ENCODE measurements around the gene PLOD2. TPM values are rescaled to one million over a fixed set of nuclear protein-coding genes. Genes with fewer than 3 reads are reported as not detected.

Gene PLOD2
- total RNA-seq, 1 donor from 2014 or later = 117 TPM

DNA sequence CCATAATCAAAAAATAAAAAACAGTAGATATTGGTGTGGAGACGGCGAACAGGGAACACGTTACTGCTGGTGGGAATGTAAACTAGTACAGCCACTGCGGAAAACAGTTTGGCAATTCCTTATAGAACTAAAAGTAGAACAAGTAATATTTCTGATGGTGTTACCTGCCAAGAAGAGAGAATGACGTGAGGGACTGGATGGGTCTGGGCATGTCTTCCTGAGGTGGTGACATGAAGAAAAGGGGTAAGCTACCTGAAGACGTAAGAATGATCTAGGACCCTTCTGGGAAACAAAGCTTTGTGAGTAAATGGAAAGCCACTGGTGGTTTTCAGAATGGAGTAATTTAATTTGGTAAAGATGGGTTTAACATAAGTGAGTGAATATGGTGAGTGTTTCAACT is 19.4 kb upstream of the PLOD2 start:
- peaks cover 1% of the 10 kb centered on the region for H3K4me1 Mint-ChIP-seq (ENCODE audit: low read depth, unreplicated experiment)
- no peak overlapping the region for H3K27ac Mint-ChIP-seq (ENCODE audit: unreplicated experiment)
- no peak for FAIRE-seq
- DNase-seq (ENCODE audit: low read depth) = no peak
- H4K20me1 ChIP-seq (ENCODE audit: insufficient read depth, low read length) = no peaks in the 10 kb centered on the region
- H3K9me3 Mint-ChIP-seq (ENCODE audit: unreplicated experiment) = no peaks in the 10 kb centered on the region
- H3K27ac ChIP-seq (ENCODE audit: low read depth, low read length) = no peak overlapping the region
- no peak overlapping the region for H2AFZ ChIP-seq (ENCODE audit: low read depth, low read length)
- no peak overlapping the region for H3K4me2 ChIP-seq (ENCODE audit: low read length)
- H3K36me3 Mint-ChIP-seq (ENCODE audit: low read depth, unreplicated experiment) = no peaks in the 10 kb centered on the region
- no peaks in the 10 kb centered on the region for H3K27me3 Mint-ChIP-seq (ENCODE audit: low read depth, unreplicated experiment)
- TF ChIP-seq EZH2 (IDR thresholded peaks at IDR 0.05; ENCODE audit: insufficient read depth, low read length) = no peak
- TF ChIP-seq, protein P1, sequence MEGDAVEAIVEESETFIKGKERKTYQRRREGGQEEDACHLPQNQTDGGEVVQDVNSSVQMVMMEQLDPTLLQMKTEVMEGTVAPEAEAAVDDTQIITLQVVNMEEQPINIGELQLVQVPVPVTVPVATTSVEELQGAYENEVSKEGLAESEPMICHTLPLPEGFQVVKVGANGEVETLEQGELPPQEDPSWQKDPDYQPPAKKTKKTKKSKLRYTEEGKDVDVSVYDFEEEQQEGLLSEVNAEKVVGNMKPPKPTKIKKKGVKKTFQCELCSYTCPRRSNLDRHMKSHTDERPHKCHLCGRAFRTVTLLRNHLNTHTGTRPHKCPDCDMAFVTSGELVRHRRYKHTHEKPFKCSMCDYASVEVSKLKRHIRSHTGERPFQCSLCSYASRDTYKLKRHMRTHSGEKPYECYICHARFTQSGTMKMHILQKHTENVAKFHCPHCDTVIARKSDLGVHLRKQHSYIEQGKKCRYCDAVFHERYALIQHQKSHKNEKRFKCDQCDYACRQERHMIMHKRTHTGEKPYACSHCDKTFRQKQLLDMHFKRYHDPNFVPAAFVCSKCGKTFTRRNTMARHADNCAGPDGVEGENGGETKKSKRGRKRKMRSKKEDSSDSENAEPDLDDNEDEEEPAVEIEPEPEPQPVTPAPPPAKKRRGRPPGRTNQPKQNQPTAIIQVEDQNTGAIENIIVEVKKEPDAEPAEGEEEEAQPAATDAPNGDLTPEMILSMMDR (IDR thresholded peaks at IDR 0.05; ENCODE audit: insufficient read depth, low read depth, low read length) = no peak
- no peaks in the 10 kb centered on the region for H3K27me3 ChIP-seq (ENCODE audit: insufficient read depth, low read length)
- no peak overlapping the region for H3K9ac ChIP-seq (ENCODE audit: low read length)
- H3K9me3 ChIP-seq (ENCODE audit: insufficient read depth, low read depth, low read length) = no peaks in the 10 kb centered on the region
- H3K4me3 ChIP-seq (ENCODE audit: insufficient read depth, low read depth, low read length) = no peak overlapping the region
- no peaks in the 10 kb centered on the region for H3K79me2 ChIP-seq (ENCODE audit: insufficient read depth, low read length)
- peaks cover 12% of the 10 kb centered on the region for H3K4me1 ChIP-seq (ENCODE audit: insufficient read depth, low read length)
- no peaks in the 10 kb centered on the region for H3K36me3 ChIP-seq (ENCODE audit: insufficient read depth, low read length)
- H3K4me3 Mint-ChIP-seq (ENCODE audit: unreplicated experiment) = no peak overlapping the region

DNA sequence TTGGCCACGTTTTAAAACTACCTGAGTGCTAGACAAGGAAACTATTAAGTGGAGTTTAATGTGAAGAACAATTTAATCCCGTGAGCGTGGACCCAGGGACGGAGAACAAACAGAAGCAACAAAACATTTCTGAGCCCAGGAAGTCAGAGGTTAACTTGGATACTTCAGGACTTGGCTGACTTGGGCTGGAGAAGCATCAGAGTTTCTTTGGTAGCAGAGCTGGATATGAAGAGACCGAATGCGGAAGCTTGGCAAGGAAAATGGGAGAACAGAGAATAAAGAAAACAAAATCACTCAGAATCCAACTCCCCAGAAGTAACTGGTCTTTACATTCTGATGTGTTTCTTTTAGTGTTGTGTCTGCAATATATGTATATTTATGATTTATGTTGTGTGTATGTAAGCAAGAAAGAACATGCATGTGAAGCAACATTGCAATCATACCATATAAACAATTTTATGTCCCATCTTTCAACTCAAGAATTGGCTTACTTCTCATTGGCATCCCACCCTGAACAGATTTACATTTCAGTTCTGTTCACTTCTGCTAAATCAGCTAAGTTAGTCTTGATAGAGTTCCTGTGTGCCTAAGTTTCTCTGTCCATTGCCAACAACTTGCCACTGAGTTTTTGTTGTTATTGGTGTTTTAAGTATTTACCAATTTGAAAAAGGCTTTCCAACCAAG is 17.2 kb upstream of the PLOD2 start:
- Histone ChIP-seq H4K20me1 (ENCODE audit: insufficient read depth, low read length) (no peaks in the 10 kb centered on the region), H3K9me3 (ENCODE audit: insufficient read depth, low read depth, low read length) (no peaks in the 10 kb centered on the region), H3K36me3 (ENCODE audit: insufficient read depth, low read length) (no peaks in the 10 kb centered on the region), H2AFZ (ENCODE audit: low read depth, low read length) (no peak overlapping the region), H3K79me2 (ENCODE audit: insufficient read depth, low read length) (no peaks in the 10 kb centered on the region), H3K27me3 (ENCODE audit: insufficient read depth, low read length) (no peaks in the 10 kb centered on the region), H3K4me2 (ENCODE audit: low read length) (no peak overlapping the region), H3K9ac (ENCODE audit: low read length) (no peak overlapping the region), H3K4me1 (ENCODE audit: insufficient read depth, low read length) (peaks cover 7% of the 10 kb centered on the region), H3K4me3 (ENCODE audit: insufficient read depth, low read depth, low read length) (no peak overlapping the region), H3K27ac (ENCODE audit: low read depth, low read length) (no peak overlapping the region)
- no peak for FAIRE-seq
- no peaks in the 10 kb centered on the region for H3K9me3 Mint-ChIP-seq (ENCODE audit: unreplicated experiment)
- no peak overlapping the region for H3K4me3 Mint-ChIP-seq (ENCODE audit: unreplicated experiment)
- DNase-seq (ENCODE audit: low read depth) = no peak
- no peak overlapping the region for H3K27ac Mint-ChIP-seq (ENCODE audit: unreplicated experiment)
- TF ChIP-seq, protein P1 (IDR thresholded peaks at IDR 0.05; ENCODE audit: insufficient read depth, low read depth, low read length) = no peak
- TF ChIP-seq EZH2 (IDR thresholded peaks at IDR 0.05; ENCODE audit: insufficient read depth, low read length) = no peak
- H3K4me1 Mint-ChIP-seq (ENCODE audit: low read depth, unreplicated experiment) = no peaks in the 10 kb centered on the region
- H3K27me3 Mint-ChIP-seq (ENCODE audit: low read depth, unreplicated experiment) = no peaks in the 10 kb centered on the region
- no peaks in the 10 kb centered on the region for H3K36me3 Mint-ChIP-seq (ENCODE audit: low read depth, unreplicated experiment)

DNA sequence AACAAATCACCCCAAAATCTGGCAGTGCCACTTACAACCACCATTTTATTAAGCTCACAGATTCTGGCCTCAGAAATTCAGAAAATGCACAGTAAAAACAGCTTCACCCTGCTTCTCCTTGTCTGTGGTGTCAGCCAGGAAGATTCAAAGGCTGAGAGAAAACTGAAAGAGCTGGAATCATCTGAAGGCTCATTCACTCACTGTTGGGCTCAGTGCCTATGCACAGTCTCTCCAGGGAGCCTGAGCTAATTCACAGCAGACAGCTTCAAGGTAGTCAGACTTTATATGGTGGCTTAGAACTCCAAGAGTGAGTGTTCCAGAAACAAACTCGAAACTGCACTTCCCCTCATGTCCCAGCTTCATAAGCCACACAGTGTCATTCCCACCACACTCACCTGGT is 16.5 kb upstream of the PLOD2 start:
- Histone ChIP-seq H3K4me3 (ENCODE audit: insufficient read depth, low read depth, low read length) (no peak overlapping the region), H2AFZ (ENCODE audit: low read depth, low read length) (peak overlapping the region; percentile 1), H3K27me3 (ENCODE audit: insufficient read depth, low read length) (no peaks in the 10 kb centered on the region), H3K9me3 (ENCODE audit: insufficient read depth, low read depth, low read length) (no peaks in the 10 kb centered on the region), H3K4me1 (ENCODE audit: insufficient read depth, low read length) (peaks cover 12% of the 10 kb centered on the region), H3K4me2 (ENCODE audit: low read length) (peak overlapping the region; percentile 11), H3K36me3 (ENCODE audit: insufficient read depth, low read length) (no peaks in the 10 kb centered on the region), H3K9ac (ENCODE audit: low read length) (no peak overlapping the region), H3K79me2 (ENCODE audit: insufficient read depth, low read length) (no peaks in the 10 kb centered on the region), H4K20me1 (ENCODE audit: insufficient read depth, low read length) (no peaks in the 10 kb centered on the region), H3K27ac (ENCODE audit: low read depth, low read length) (no peak overlapping the region)
- no peak for FAIRE-seq
- no peaks in the 10 kb centered on the region for H3K27me3 Mint-ChIP-seq (ENCODE audit: low read depth, unreplicated experiment)
- H3K27ac Mint-ChIP-seq (ENCODE audit: unreplicated experiment) = no peak overlapping the region
- no peak for DNase-seq (ENCODE audit: low read depth)
- H3K4me1 Mint-ChIP-seq (ENCODE audit: low read depth, unreplicated experiment) = no peaks in the 10 kb centered on the region
- no peaks in the 10 kb centered on the region for H3K36me3 Mint-ChIP-seq (ENCODE audit: low read depth, unreplicated experiment)
- TF ChIP-seq EZH2 (IDR thresholded peaks at IDR 0.05; ENCODE audit: insufficient read depth, low read length) = no peak
- TF ChIP-seq, protein P1 (IDR thresholded peaks at IDR 0.05; ENCODE audit: insufficient read depth, low read depth, low read length) = no peak
- H3K4me3 Mint-ChIP-seq (ENCODE audit: unreplicated experiment) = no peak overlapping the region
- no peaks in the 10 kb centered on the region for H3K9me3 Mint-ChIP-seq (ENCODE audit: unreplicated experiment)

Data from astrocyte (in vitro differentiated cells and primary cell).